Nephron (organoid): ENCODE results near the gene TFF2.

Experiments used
- H3K27ac Mint-ChIP-seq, 3 experiments: 2 replicates each; pipeline ENCODE4 v1.8.0; 2020; ENCODE audit warnings: mixed read lengths in 3 of 3, mild to moderate bottlenecking in 2 of 3, moderate library complexity in 1 of 3
- H3K27me3 Mint-ChIP-seq: 2 replicates; pipeline ENCODE4 v1.8.0; 2021; ENCODE audit warnings: low read depth, mild to moderate bottlenecking, moderate library complexity, mixed read lengths
- H3K36me3 Mint-ChIP-seq: 2 replicates; pipeline ENCODE4 v1.8.0; 2020; ENCODE audit warnings: low read depth, mixed read lengths
- H3K4me1 Mint-ChIP-seq: 2 replicates; pipeline ENCODE4 v1.8.0; 2020; ENCODE audit warnings: mixed read lengths
- H3K4me3 Mint-ChIP-seq, 3 experiments: 2 replicates each; pipeline ENCODE4 v1.8.0; 2020; ENCODE audit warnings: mild to moderate bottlenecking in 3 of 3, mixed read lengths in 3 of 3, moderate library complexity in 2 of 3
- H3K9me3 Mint-ChIP-seq: 2 replicates; pipeline ENCODE4 v1.8.0; 2020; ENCODE audit warnings: mixed read lengths
- TF ChIP-seq, protein P1 (sequence below), 3 experiments: fragments of 200-600 bp; sonication (generic); IDR thresholded peaks; one replicate each; pipeline ENCODE4 v1.5.0; 2021; ENCODE audit warnings: antibody characterized with exemption in 3 of 3; ENCODE audit not compliant: unreplicated experiment in 3 of 3

Gene TFF2

DNA sequence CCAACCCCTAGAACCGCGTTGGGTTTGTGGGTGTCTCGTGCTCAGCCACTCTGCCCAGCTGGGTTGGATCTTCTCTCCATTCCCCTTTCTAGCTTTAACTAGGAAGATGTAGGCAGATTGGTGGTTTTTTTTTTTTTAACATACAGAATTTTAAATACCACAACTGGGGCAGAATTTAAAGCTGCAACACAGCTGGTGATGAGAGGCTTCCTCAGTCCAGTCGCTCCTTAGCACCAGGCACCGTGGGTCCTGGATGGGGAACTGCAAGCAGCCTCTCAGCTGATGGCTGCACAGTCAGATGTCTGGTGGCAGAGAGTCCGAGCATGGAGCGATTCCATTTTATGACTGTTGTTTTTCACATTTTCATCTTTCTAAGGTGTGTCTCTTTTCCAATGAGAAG lies 54.3 kb downstream of the TFF2 start:
- Mint-ChIP-seq H3K4me3 (no peak overlapping the region), H3K4me1 (peaks cover 10% of the 10 kb centered on the region), H3K36me3 (no peaks in the 10 kb centered on the region), H3K27ac (no peak overlapping the region), H3K9me3 (no peaks in the 10 kb centered on the region), H3K27me3 (peaks cover 15% of the 10 kb centered on the region)
- TF ChIP-seq, protein P1, sequence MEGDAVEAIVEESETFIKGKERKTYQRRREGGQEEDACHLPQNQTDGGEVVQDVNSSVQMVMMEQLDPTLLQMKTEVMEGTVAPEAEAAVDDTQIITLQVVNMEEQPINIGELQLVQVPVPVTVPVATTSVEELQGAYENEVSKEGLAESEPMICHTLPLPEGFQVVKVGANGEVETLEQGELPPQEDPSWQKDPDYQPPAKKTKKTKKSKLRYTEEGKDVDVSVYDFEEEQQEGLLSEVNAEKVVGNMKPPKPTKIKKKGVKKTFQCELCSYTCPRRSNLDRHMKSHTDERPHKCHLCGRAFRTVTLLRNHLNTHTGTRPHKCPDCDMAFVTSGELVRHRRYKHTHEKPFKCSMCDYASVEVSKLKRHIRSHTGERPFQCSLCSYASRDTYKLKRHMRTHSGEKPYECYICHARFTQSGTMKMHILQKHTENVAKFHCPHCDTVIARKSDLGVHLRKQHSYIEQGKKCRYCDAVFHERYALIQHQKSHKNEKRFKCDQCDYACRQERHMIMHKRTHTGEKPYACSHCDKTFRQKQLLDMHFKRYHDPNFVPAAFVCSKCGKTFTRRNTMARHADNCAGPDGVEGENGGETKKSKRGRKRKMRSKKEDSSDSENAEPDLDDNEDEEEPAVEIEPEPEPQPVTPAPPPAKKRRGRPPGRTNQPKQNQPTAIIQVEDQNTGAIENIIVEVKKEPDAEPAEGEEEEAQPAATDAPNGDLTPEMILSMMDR (IDR thresholded peaks at IDR 0.05; ENCODE audit: unreplicated experiment in 3 of 3): no peak
